Type B pancreatic cell (in vitro differentiated cells): Measurements from ENCODE around the gene DMRTC2. TPM values are rescaled to one million over a fixed set of nuclear protein-coding genes. Genes with fewer than 3 reads are reported as not detected.

Source experiments
- DNase-seq: peaks from one replicate; pipeline ENCODE4 v3.0.0; 2021; ENCODE audit warnings: mixed read lengths; ENCODE audit not compliant: unreplicated experiment; ENCODE audit errors: extremely low spot score
- H3K27ac Mint-ChIP-seq: 2 replicates; pipeline ENCODE4 v1.8.0; 2021; ENCODE audit warnings: mild to moderate bottlenecking, mixed read lengths
- H3K27me3 Mint-ChIP-seq: 2 replicates; pipeline ENCODE4 v1.8.0; 2021; ENCODE audit warnings: mixed read lengths
- H3K36me3 Mint-ChIP-seq: 2 replicates; pipeline ENCODE4 v1.8.0; 2021; ENCODE audit warnings: mixed read lengths
- H3K4me1 Mint-ChIP-seq: one replicate; pipeline ENCODE4 v1.8.0; 2021; ENCODE audit warnings: mixed read lengths; ENCODE audit not compliant: unreplicated experiment
- H3K4me3 Mint-ChIP-seq: 2 replicates; pipeline ENCODE4 v1.8.0; 2021; ENCODE audit warnings: mild to moderate bottlenecking, mixed read lengths
- H3K9me3 Mint-ChIP-seq: 2 replicates; pipeline ENCODE4 v1.8.0; 2021; ENCODE audit warnings: mixed read lengths
- CTCF ChIP-seq: fragments of 200-600 bp; sonication (generic); conservative IDR thresholded peaks from 2 replicates; pipeline ENCODE4 v1.5.0; 2021; ENCODE audit warnings: antibody characterized with exemption, mild to moderate bottlenecking
- total RNA-seq: library from RNA; stranded (reverse); gene quantifications from 2 replicates; pipeline ENCODE4 v1.2.1, GENCODE V29; 2021; ENCODE audit warnings: low replicate concordance

Gene DMRTC2
- total RNA-seq, 1 donor from 2014 or later = not detected

GRCh38 chr19:41802770-41803169 lies 42.1 kb upstream of the DMRTC2 start:
- Mint-ChIP-seq H3K4me3 (no peak overlapping the region), H3K9me3 (no peaks in the 10 kb centered on the region), H3K27me3 (peaks cover 9% of the 10 kb centered on the region), H3K27ac (no peak overlapping the region), H3K4me1 (no peaks in the 10 kb centered on the region), H3K36me3 (no peaks in the 10 kb centered on the region)
- no peak for DNase-seq
- no peak for TF ChIP-seq CTCF

- no peaks in the 10 kb centered on the region for H3K9me3 Mint-ChIP-seq
- no peaks in the 10 kb centered on the region for H3K36me3 Mint-ChIP-seq
- no peak overlapping the region for H3K27ac Mint-ChIP-seq
- no peaks in the 10 kb centered on the region for H3K4me1 Mint-ChIP-seq
- no peak for TF ChIP-seq CTCF
- peaks cover 7% of the 10 kb centered on the region for H3K27me3 Mint-ChIP-seq
- no peak overlapping the region for H3K4me3 Mint-ChIP-seq
- DNase-seq = no peak
These were observed 40.5 kb upstream of the DMRTC2 start for GRCh38 chr19:41804336-41804735.

- TF ChIP-seq CTCF = no peak
- H3K27me3 Mint-ChIP-seq = peaks cover 5% of the 10 kb centered on the region
- DNase-seq = no peak
- no peaks in the 10 kb centered on the region for H3K36me3 Mint-ChIP-seq
- H3K9me3 Mint-ChIP-seq = no peaks in the 10 kb centered on the region
- H3K4me3 Mint-ChIP-seq = no peak overlapping the region
- no peak overlapping the region for H3K27ac Mint-ChIP-seq
- no peaks in the 10 kb centered on the region for H3K4me1 Mint-ChIP-seq
These were observed 37.7 kb upstream of the DMRTC2 start for GRCh38 chr19:41807176-41807575.

- H3K4me1 Mint-ChIP-seq = no peaks in the 10 kb centered on the region
- H3K4me3 Mint-ChIP-seq = no peak overlapping the region
- no peak for TF ChIP-seq CTCF
- no peak for DNase-seq
- no peaks in the 10 kb centered on the region for H3K27me3 Mint-ChIP-seq
- no peaks in the 10 kb centered on the region for H3K36me3 Mint-ChIP-seq
- H3K27ac Mint-ChIP-seq = no peak overlapping the region
- no peaks in the 10 kb centered on the region for H3K9me3 Mint-ChIP-seq
These were observed 35.9 kb upstream of the DMRTC2 start for GRCh38 chr19:41808663-41809566.

- H3K36me3 Mint-ChIP-seq = no peaks in the 10 kb centered on the region
- H3K27ac Mint-ChIP-seq = no peak overlapping the region
- TF ChIP-seq CTCF = no peak
- H3K4me3 Mint-ChIP-seq = no peak overlapping the region
- H3K4me1 Mint-ChIP-seq = no peaks in the 10 kb centered on the region
- H3K9me3 Mint-ChIP-seq = no peaks in the 10 kb centered on the region
- no peak for DNase-seq
- no peaks in the 10 kb centered on the region for H3K27me3 Mint-ChIP-seq
These were observed 34.5 kb upstream of the DMRTC2 start for GRCh38 chr19:41810301-41810700.
